ENCODE data around the gene SHFL.

DNA sequence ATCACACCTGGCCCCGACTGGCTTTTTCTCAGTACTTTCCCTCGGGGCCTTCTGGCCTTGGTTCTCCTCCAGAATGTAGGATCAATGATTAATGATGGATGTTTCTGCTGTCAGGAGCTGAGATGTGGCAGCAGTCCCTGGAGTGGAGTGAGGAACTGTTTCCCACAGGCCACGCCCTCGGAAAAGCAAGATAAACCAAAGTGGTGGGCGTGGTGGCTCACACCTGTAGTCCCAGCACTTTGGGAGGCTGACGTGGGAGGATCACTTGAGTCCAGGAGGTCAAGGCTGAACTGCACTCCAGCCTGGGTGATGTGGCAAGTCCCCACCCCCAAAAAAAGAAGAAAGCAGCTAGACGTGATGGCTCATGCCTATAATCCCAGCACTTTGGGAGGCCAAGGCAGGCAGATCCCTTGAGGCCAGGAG lies 7.1 kb upstream of the SHFL start:
- TF ChIP-seq CTCF (IDR thresholded peaks at IDR 0.05), result no peak
- TF ChIP-seq POLR2A (IDR thresholded peaks at IDR 0.05), result no peak
